Measurements from ENCODE around the gene LST1.

DNA sequence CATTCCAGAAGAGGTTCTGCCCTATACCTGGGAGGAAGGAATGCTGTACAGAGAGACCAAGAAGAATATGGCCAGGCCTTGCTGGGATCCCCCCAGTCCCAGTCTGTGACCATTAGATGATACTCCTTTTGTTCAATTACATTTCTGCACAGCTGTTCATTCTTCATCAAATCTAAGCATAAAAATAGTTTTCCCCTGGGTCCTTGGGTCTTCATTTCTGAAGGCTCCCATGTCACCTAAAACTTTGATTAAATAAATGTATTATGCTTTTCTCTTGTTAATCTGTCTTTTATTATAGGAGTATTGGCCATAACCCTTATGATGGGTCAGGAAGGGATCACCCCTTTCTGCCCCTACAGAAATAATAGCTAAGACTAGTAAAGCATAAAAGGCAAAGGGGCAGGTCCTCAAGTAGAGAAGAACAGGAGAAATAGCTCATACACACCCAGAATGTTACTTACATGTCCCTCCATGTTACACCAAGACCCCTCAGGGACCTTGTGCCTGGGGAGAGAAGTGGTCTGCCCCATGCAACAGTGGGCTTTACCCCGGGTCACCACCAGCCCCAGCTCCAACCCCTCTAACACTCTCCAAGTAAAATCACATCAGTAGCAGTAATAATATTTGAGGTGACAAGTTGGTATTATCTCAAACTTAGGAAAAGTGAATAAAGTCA, 16.1 kb upstream of the LST1 start:
- TF ChIP-seq, protein P1, sequence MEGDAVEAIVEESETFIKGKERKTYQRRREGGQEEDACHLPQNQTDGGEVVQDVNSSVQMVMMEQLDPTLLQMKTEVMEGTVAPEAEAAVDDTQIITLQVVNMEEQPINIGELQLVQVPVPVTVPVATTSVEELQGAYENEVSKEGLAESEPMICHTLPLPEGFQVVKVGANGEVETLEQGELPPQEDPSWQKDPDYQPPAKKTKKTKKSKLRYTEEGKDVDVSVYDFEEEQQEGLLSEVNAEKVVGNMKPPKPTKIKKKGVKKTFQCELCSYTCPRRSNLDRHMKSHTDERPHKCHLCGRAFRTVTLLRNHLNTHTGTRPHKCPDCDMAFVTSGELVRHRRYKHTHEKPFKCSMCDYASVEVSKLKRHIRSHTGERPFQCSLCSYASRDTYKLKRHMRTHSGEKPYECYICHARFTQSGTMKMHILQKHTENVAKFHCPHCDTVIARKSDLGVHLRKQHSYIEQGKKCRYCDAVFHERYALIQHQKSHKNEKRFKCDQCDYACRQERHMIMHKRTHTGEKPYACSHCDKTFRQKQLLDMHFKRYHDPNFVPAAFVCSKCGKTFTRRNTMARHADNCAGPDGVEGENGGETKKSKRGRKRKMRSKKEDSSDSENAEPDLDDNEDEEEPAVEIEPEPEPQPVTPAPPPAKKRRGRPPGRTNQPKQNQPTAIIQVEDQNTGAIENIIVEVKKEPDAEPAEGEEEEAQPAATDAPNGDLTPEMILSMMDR (IDR thresholded peaks at IDR 0.05), result no peak
- no peak for TF ChIP-seq POLR2A (IDR thresholded peaks at IDR 0.05)
